Measurements from ENCODE around the gene BZW2. TPM values are rescaled to one million over a fixed set of nuclear protein-coding genes. Genes with fewer than 3 reads are reported as not detected.

The BZW2 gene
- total and polyA plus RNA-seq, 2 of the 13 experiments (the other 11 are each of a cell fraction or from before 2014, with no cell fraction given) = 21.8 to 95.2 TPM

GRCh38 chr7:16644636-16645592 is 1.1 kb upstream of the BZW2 start (continued):
- TF ChIP-seq, protein P1, sequence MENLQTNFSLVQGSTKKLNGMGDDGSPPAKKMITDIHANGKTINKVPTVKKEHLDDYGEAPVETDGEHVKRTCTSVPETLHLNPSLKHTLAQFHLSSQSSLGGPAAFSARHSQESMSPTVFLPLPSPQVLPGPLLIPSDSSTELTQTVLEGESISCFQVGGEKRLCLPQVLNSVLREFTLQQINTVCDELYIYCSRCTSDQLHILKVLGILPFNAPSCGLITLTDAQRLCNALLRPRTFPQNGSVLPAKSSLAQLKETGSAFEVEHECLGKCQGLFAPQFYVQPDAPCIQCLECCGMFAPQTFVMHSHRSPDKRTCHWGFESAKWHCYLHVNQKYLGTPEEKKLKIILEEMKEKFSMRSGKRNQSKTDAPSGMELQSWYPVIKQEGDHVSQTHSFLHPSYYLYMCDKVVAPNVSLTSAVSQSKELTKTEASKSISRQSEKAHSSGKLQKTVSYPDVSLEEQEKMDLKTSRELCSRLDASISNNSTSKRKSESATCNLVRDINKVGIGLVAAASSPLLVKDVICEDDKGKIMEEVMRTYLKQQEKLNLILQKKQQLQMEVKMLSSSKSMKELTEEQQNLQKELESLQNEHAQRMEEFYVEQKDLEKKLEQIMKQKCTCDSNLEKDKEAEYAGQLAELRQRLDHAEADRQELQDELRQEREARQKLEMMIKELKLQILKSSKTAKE (CRISPR knock-in tag; IDR thresholded peaks at IDR 0.05; ENCODE audit: borderline replicate concordance) = no peak
- TF ChIP-seq, protein P2, sequence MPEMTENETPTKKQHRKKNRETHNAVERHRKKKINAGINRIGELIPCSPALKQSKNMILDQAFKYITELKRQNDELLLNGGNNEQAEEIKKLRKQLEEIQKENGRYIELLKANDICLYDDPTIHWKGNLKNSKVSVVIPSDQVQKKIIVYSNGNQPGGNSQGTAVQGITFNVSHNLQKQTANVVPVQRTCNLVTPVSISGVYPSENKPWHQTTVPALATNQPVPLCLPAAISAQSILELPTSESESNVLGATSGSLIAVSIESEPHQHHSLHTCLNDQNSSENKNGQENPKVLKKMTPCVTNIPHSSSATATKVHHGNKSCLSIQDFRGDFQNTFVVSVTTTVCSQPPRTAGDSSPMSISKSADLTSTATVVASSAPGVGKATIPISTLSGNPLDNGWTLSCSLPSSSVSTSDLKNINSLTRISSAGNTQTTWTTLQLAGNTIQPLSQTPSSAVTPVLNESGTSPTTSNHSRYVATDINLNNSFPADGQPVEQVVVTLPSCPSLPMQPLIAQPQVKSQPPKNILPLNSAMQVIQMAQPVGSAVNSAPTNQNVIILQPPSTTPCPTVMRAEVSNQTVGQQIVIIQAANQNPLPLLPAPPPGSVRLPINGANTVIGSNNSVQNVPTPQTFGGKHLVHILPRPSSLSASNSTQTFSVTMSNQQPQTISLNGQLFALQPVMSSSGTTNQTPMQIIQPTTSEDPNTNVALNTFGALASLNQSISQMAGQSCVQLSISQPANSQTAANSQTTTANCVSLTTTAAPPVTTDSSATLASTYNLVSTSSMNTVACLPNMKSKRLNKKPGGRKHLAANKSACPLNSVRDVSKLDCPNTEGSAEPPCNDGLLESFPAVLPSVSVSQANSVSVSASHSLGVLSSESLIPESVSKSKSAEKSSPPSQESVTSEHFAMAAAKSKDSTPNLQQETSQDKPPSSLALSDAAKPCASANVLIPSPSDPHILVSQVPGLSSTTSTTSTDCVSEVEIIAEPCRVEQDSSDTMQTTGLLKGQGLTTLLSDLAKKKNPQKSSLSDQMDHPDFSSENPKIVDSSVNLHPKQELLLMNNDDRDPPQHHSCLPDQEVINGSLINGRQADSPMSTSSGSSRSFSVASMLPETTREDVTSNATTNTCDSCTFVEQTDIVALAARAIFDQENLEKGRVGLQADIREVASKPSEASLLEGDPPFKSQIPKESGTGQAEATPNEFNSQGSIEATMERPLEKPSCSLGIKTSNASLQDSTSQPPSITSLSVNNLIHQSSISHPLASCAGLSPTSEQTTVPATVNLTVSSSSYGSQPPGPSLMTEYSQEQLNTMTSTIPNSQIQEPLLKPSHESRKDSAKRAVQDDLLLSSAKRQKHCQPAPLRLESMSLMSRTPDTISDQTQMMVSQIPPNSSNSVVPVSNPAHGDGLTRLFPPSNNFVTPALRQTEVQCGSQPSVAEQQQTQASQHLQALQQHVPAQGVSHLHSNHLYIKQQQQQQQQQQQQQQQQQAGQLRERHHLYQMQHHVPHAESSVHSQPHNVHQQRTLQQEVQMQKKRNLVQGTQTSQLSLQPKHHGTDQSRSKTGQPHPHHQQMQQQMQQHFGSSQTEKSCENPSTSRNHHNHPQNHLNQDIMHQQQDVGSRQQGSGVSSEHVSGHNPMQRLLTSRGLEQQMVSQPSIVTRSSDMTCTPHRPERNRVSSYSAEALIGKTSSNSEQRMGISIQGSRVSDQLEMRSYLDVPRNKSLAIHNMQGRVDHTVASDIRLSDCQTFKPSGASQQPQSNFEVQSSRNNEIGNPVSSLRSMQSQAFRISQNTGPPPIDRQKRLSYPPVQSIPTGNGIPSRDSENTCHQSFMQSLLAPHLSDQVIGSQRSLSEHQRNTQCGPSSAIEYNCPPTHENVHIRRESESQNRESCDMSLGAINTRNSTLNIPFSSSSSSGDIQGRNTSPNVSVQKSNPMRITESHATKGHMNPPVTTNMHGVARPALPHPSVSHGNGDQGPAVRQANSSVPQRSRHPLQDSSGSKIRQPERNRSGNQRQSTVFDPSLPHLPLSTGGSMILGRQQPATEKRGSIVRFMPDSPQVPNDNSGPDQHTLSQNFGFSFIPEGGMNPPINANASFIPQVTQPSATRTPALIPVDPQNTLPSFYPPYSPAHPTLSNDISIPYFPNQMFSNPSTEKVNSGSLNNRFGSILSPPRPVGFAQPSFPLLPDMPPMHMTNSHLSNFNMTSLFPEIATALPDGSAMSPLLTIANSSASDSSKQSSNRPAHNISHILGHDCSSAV (CRISPR knock-in tag; IDR thresholded peaks at IDR 0.05; ENCODE audit: borderline replicate concordance) = no peak
- no peak for TF ChIP-seq ZNF644 (CRISPR knock-in tag; IDR thresholded peaks at IDR 0.05; ENCODE audit: low read depth)
- TF ChIP-seq TGIF2 (CRISPR knock-in tag; IDR thresholded peaks at IDR 0.05) = no peak
- no peak for TF ChIP-seq ZBTB8A (CRISPR knock-in tag; IDR thresholded peaks at IDR 0.05; ENCODE audit: borderline replicate concordance, low read depth)
- TF ChIP-seq MAFF (IDR thresholded peaks at IDR 0.05; ENCODE audit: low read depth, low read length) = no peak
- no peak for TF ChIP-seq SP1 (IDR thresholded peaks at IDR 0.05)
- no peak for TF ChIP-seq SP1 (CRISPR knock-in tag; IDR thresholded peaks at IDR 0.05)
- no peak for TF ChIP-seq ZNF607 (CRISPR knock-in tag; IDR thresholded peaks at IDR 0.05; ENCODE audit: borderline replicate concordance)
- no peak for TF ChIP-seq NPAS2 (CRISPR knock-in tag; IDR thresholded peaks at IDR 0.05; ENCODE audit: borderline replicate concordance)
- TF ChIP-seq NFYC (CRISPR knock-in tag; IDR thresholded peaks at IDR 0.05) = no peak
- no peak for TF ChIP-seq KDM5B (CRISPR knock-in tag; IDR thresholded peaks at IDR 0.05; ENCODE audit: borderline replicate concordance)
- no peak for TF ChIP-seq ZNF326 (CRISPR knock-in tag; IDR thresholded peaks at IDR 0.05; ENCODE audit: borderline replicate concordance)
- no peak for TF ChIP-seq ZNF138 (CRISPR knock-in tag; IDR thresholded peaks at IDR 0.05; ENCODE audit: low read depth)
- TF ChIP-seq PHF21A (CRISPR knock-in tag; IDR thresholded peaks at IDR 0.05) = no peak
- TF ChIP-seq ZNF20 (CRISPR knock-in tag; IDR thresholded peaks at IDR 0.05) = no peak
- no peak for TF ChIP-seq ZMYM2 (CRISPR knock-in tag; IDR thresholded peaks at IDR 0.05)
- TF ChIP-seq ATF7-NPFF (CRISPR knock-in tag; IDR thresholded peaks at IDR 0.05; ENCODE audit: low read depth) = no peak
- no peak for TF ChIP-seq ZNF841 (CRISPR knock-in tag; IDR thresholded peaks at IDR 0.05; ENCODE audit: borderline replicate concordance)
- TF ChIP-seq MTA3 (CRISPR knock-in tag; IDR thresholded peaks at IDR 0.05) = no peak
- TF ChIP-seq MATR3 (CRISPR knock-in tag; IDR thresholded peaks at IDR 0.05) = no peak
